PC-9 (cell line): Measurements from ENCODE around the gene VASP. TPM values are rescaled to one million over a fixed set of nuclear protein-coding genes. Genes with fewer than 3 reads are reported as not detected.
A peak's percentile ranks its signal among the peaks of the same experiment; 100 is the strongest.

ENCODE experiments used
- BruUV-seq: library from RNA; stranded (reverse); fragments of 400-500 nt; replicated peaks from 2 replicates; lab custom pipeline; 2021; lab: Mats Ljungman, UMichigan
- CTCF ChIA-PET: fragments of 300-600 bp; sonication (Branson Sonifier 250); formaldehyde crosslinking; loops from one replicate; lab custom pipeline; 2022; ENCODE audit warnings: antibody characterized with exemption; lab: Charles Lee
- POLR2A ChIA-PET: fragments of 300-600 bp; sonication (Branson Sonifier 250); formaldehyde crosslinking; loops from one replicate; lab custom pipeline; 2022; ENCODE audit warnings: antibody characterized with exemption; ENCODE audit not compliant: unreplicated experiment; lab: Charles Lee
- DNase-seq, 2 experiments: peaks; one replicate each; pipeline versions ENCODE4 v3.0.0 to v3.0.0-alpha.2; 2015 to 2022; ENCODE audit warnings: mixed read lengths in 1 of 2
- H2AFZ ChIP-seq: fragments of 200-600 bp; sonication (generic); 2 replicates; pipeline ENCODE4 v1.8.1; 2017; ENCODE audit warnings: antibody characterized with exemption
- H3F3A ChIP-seq: fragments of 200-600 bp; sonication (generic); 2 replicates; pipeline ENCODE4 v1.8.1; 2017; ENCODE audit warnings: antibody characterized with exemption, mild to moderate bottlenecking, low read depth; ENCODE audit not compliant: insufficient read depth
- H3K27ac ChIP-seq: fragments of 200-600 bp; sonication (generic); 2 replicates; pipeline ENCODE4 v1.6.1; 2016; ENCODE audit warnings: mixed run types
- H3K27me3 ChIP-seq: fragments of 200-600 bp; sonication (generic); 2 replicates; pipeline ENCODE4 v1.6.1; 2016; ENCODE audit warnings: low read depth, mixed run types; ENCODE audit not compliant: insufficient read depth
- H3K36me3 ChIP-seq: fragments of 200-600 bp; sonication (generic); 2 replicates; pipeline ENCODE4 v1.6.1; 2016; ENCODE audit warnings: low read depth, mixed run types
- H3K4me1 ChIP-seq: fragments of 200-600 bp; sonication (generic); replicated peaks from 2 replicates; pipeline ENCODE4 v1.6.1; 2016; ENCODE audit warnings: mixed run types; ENCODE audit not compliant: insufficient read depth
- H3K4me2 ChIP-seq: fragments of 200-600 bp; sonication (generic); 2 replicates; pipeline ENCODE4 v1.6.1; 2017; ENCODE audit warnings: mixed run types
- H3K4me3 ChIP-seq: fragments of 200-600 bp; sonication (generic); 2 replicates; pipeline ENCODE4 v1.6.1; 2016; ENCODE audit warnings: mixed run types
- H3K79me2 ChIP-seq: fragments of 200-600 bp; sonication (generic); 2 replicates; pipeline ENCODE4 v1.6.1; 2017; ENCODE audit warnings: low read depth, mixed run types
- H3K9me2 ChIP-seq: fragments of 200-600 bp; sonication (generic); 2 replicates; pipeline ENCODE4 v1.8.1; 2017; ENCODE audit warnings: mild to moderate bottlenecking; ENCODE audit not compliant: insufficient read depth
- H3K9me3 ChIP-seq: fragments of 200-600 bp; sonication (generic); 2 replicates; pipeline ENCODE4 v1.8.1; 2016; ENCODE audit warnings: low read depth; ENCODE audit not compliant: insufficient read depth
- H4K20me1 ChIP-seq: fragments of 200-600 bp; sonication (generic); 2 replicates; pipeline ENCODE4 v1.8.1; 2017; ENCODE audit not compliant: insufficient read depth
- EZH2 ChIP-seq: fragments of 200-600 bp; sonication (generic); IDR thresholded peaks from 2 replicates; pipeline ENCODE4 v1.8.0; 2017; ENCODE audit warnings: antibody characterized with exemption, low read depth
- intact Hi-C: fragments of 100-400 bp; cut with micrococcal nuclease; formaldehyde crosslinking; loops from one replicate; pipeline ENCODE4 v1.10.0; 2022; ENCODE audit not compliant: unreplicated experiment
- total RNA-seq: library from RNA; stranded (reverse); gene quantifications from 2 replicates; pipeline ENCODE4 v1.2.3, GENCODE V29; 2021
- TF ChIP-seq, protein P1 (sequence below): fragments of 200-600 bp; sonication (generic); conservative IDR thresholded peaks from 2 replicates; pipeline ENCODE4 v1.6.1; 2017; ENCODE audit warnings: mixed run types, antibody characterized with exemption, mild to moderate bottlenecking, moderate library complexity

Gene VASP
- total RNA-seq, 1 experiment from 2014 or later: 123 TPM

DNA sequence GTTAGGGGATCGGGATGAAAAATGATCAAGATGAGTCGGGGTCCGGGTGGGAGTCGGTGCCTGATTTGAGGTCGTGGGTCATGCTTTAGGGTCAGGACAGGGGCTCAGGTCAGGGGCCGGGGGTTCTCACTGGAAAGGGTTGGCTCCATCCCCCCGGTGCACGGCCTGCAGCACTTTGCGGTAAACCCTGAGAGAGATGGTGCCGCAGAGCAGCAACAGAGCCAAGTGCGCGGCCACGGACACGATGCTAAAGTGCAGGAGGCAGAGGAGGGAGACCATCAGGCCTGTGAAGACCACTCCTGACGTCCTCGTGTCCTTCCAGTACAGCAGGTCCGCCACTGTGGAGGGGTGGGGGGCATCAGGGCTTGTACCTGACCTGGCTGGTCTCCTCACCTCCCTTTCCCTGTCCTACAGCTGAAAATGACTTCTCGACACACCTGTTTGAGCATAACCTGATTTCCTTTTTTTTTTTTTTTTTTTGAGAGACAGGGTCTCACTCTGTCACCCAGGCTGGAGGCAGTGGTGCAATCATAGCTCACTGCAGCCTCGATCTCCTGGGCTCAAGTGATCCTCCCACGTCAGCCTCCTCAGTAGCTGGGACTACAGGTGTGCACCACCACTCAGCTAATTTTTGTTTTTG, 17.9 kb upstream of the VASP start:
- ChIA-PET POLR2A (no interaction called here), CTCF (interaction anchor here (0.6 to 0.7 kb wide), 3 partner anchors 52 to 153 kb away, joined by 4 to 9 read pairs (median 4); no protein-coding TSS in a partner anchor)
- no peaks in the 10 kb centered on the region for H3K9me3 ChIP-seq
- no peaks in the 10 kb centered on the region for H3K36me3 ChIP-seq
- no peak for DNase-seq
- H3K27ac ChIP-seq: no peak overlapping the region
- H3K9me2 ChIP-seq: no peaks in the 10 kb centered on the region
- TF ChIP-seq EZH2: no peak
- TF ChIP-seq, protein P1, sequence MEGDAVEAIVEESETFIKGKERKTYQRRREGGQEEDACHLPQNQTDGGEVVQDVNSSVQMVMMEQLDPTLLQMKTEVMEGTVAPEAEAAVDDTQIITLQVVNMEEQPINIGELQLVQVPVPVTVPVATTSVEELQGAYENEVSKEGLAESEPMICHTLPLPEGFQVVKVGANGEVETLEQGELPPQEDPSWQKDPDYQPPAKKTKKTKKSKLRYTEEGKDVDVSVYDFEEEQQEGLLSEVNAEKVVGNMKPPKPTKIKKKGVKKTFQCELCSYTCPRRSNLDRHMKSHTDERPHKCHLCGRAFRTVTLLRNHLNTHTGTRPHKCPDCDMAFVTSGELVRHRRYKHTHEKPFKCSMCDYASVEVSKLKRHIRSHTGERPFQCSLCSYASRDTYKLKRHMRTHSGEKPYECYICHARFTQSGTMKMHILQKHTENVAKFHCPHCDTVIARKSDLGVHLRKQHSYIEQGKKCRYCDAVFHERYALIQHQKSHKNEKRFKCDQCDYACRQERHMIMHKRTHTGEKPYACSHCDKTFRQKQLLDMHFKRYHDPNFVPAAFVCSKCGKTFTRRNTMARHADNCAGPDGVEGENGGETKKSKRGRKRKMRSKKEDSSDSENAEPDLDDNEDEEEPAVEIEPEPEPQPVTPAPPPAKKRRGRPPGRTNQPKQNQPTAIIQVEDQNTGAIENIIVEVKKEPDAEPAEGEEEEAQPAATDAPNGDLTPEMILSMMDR: no peak
- no peak overlapping the region for H3K4me2 ChIP-seq
- H3K4me3 ChIP-seq: no peak overlapping the region
- H3F3A ChIP-seq: peaks cover 42% of the 10 kb centered on the region
- no peaks in the 10 kb centered on the region for H3K79me2 ChIP-seq
- no peaks in the 10 kb centered on the region for H3K4me1 ChIP-seq
- no TSS peak for BruUV-seq
- intact Hi-C loops: no loop called here
- no peaks in the 10 kb centered on the region for H4K20me1 ChIP-seq
- H3K27me3 ChIP-seq: no peaks in the 10 kb centered on the region
- H2AFZ ChIP-seq: no peak overlapping the region

DNA sequence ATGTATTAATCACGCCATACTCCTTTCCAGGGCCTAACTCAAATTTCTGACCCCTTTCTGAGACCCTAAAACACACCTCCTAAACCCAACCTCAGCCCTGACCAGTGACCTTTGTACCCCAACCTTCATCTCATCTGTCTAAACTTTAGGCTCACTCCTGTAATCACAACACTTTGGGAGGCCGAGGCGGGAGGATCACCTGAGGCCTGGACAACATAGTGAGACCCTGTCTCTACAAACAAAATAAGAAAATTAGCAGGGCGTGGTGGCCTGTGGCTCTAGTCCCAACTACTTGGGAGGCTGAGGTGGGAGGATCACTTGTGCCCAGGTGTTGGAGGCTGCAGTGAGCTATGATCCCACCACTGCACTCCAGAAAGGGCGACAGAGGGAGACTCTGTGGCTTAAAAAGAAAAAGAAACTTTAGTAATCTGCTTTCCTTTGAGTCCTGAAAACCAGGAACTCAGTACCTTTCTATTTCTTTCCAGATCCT, 15.1 kb upstream of the VASP start:
- Histone ChIP-seq H4K20me1 (0 out of 2 replicates have a peak, but pooled peaks cover 3% of the 10 kb centered on the region), H3K4me2 (peak overlapping the region; percentile 79), H3K9me3 (no peaks in the 10 kb centered on the region), H2AFZ (no peak overlapping the region), H3K4me1 (peaks cover 8% of the 10 kb centered on the region; the same call in 1 of the 2 replicates), H3K4me3 (peak overlapping the region; percentile 61), H3K36me3 (no peaks in the 10 kb centered on the region), H3K79me2 (no peaks in the 10 kb centered on the region), H3K27me3 (no peaks in the 10 kb centered on the region), H3F3A (peaks cover 42% of the 10 kb centered on the region), H3K27ac (no peak overlapping the region), H3K9me2 (no peaks in the 10 kb centered on the region)
- TF ChIP-seq, protein P1: no peak
- TF ChIP-seq EZH2: no peak
- no peak for DNase-seq
- ChIA-PET CTCF (interaction anchor here (0.6 kb wide), 1 partner anchor 184 kb away, joined by 8 read pairs; no protein-coding TSS in a partner anchor), POLR2A (no interaction called here)
- intact Hi-C loops: loop anchor here (2.0 kb wide), 2 partner anchors 37 to 151 kb away; no protein-coding TSS in a partner anchor
- TSS peak; percentile 26 for BruUV-seq

DNA sequence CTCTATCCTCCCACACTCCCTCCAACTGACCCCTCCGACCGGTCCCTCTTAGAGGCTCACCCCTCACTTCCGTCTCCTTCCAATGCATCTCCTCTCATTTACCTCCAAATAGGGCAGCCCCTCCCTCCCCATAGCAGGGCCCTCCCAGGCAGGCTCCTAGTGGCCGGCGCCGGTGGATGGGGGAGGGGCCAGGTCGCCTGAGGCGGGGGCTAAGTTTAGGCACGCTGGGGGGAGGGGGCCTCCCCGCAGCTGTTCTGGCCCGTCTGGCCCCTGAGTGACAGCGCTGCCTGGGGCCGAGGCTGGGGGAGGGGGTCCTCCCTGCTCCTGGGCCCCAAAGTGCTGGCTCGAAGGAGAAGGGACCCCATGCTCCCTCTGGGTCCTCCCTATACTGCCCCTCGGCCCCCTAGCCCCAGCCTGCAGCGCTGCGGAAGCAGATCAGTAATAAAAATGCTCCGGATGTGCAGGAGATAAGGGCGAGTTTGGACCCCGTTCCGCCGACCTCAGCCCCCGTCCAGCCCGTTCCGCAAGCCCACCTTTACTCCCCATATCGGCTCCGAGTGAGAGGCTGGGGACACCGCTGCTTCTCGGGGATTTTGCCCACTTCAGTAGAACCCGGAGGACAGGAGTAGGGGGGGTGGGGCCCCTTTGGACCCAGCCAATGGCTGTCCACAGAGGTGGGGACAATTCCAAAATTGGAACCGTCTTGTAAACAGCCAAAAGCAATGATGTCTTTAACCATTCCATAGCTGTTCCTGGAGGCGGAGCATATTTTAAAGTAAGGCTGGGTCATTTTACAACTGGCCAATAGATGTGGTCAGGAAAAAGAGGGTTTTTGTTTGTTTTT, 14.4 kb upstream of the VASP start:
- CTCF ChIA-PET: interaction anchor here (0.6 kb wide), 3 partner anchors 11 to 279 kb away, joined by 3 to 8 read pairs (median 6); no protein-coding TSS in a partner anchor
- no peaks in the 10 kb centered on the region for H3K27me3 ChIP-seq
- H3K4me3 ChIP-seq: peak overlapping the region; percentile 61
- H4K20me1 ChIP-seq: 0 out of 2 replicates have a peak, but pooled peaks cover 3% of the 10 kb centered on the region
- BruUV-seq: no TSS peak
- H2AFZ ChIP-seq: peak overlapping the region; percentile 79
- H3K36me3 ChIP-seq: no peaks in the 10 kb centered on the region
- no peaks in the 10 kb centered on the region for H3K9me2 ChIP-seq
- peak overlapping the region; percentile 11; the same call in 1 of the 2 replicates for H3K27ac ChIP-seq
- peaks cover 43% of the 10 kb centered on the region for H3F3A ChIP-seq
- POLR2A ChIA-PET: interaction anchor here (0.5 to 0.6 kb wide), 3 partner anchors 88 to 400 kb away, joined by 4 read pairs; partner anchors contain the start of gene PPP1R13L
- intact Hi-C loops: loop anchor here (2.0 kb wide), 2 partner anchors 36 to 150 kb away; no protein-coding TSS in a partner anchor
- H3K4me2 ChIP-seq: peak overlapping the region; percentile 79
- peaks cover 11% of the 10 kb centered on the region; the same call in 1 of the 2 replicates for H3K4me1 ChIP-seq
- TF ChIP-seq, protein P1: no peak
- TF ChIP-seq EZH2: no peak
- peak; percentile 72 to 78 for DNase-seq
- no peaks in the 10 kb centered on the region for H3K9me3 ChIP-seq
- no peaks in the 10 kb centered on the region for H3K79me2 ChIP-seq
